Measurements from ENCODE around the gene SLC1A4.

- TF ChIP-seq, protein P1, sequence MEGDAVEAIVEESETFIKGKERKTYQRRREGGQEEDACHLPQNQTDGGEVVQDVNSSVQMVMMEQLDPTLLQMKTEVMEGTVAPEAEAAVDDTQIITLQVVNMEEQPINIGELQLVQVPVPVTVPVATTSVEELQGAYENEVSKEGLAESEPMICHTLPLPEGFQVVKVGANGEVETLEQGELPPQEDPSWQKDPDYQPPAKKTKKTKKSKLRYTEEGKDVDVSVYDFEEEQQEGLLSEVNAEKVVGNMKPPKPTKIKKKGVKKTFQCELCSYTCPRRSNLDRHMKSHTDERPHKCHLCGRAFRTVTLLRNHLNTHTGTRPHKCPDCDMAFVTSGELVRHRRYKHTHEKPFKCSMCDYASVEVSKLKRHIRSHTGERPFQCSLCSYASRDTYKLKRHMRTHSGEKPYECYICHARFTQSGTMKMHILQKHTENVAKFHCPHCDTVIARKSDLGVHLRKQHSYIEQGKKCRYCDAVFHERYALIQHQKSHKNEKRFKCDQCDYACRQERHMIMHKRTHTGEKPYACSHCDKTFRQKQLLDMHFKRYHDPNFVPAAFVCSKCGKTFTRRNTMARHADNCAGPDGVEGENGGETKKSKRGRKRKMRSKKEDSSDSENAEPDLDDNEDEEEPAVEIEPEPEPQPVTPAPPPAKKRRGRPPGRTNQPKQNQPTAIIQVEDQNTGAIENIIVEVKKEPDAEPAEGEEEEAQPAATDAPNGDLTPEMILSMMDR (IDR thresholded peaks at IDR 0.05): no peak
- no peak for TF ChIP-seq POLR2A (IDR thresholded peaks at IDR 0.05)
- TF ChIP-seq EP300 (IDR thresholded peaks at IDR 0.05): no peak
These were observed 3.0 kb downstream of the SLC1A4 start for GRCh38 chr2:64992218-64992617.

All from tibial nerve (tissue), 4 donors.